ENCODE measurements around the gene SUGCT. TPM values are rescaled to one million over a fixed set of nuclear protein-coding genes. Genes with fewer than 3 reads are reported as not detected.

The SUGCT gene
- total RNA-seq, 3 donors from 2014 or later: 7.6 to 19.1 (median 10.1) TPM

DNA sequence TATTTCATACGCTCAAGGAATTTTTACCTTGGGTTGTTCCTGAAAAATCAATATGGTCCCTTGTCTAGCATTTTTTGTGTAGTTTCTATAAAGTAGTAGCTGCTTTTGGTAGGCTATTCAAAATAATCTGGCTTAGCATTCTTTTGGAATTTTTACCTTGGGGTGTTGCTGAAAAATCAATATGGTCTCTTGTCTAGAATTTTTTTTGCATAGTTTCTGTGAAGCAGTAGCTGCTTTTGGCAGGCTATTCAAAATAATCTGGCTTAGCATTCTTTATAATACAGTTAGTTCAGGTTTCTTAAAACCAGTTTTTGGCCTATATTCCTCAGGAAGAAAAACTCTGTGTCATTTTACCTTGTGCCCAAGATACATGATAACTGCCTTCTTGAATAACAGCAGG lies 301.9 kb downstream of the SUGCT start:
- Histone ChIP-seq H3K4me1 (ENCODE audit: low read depth) (no peaks in the 10 kb centered on the region), H3K36me3 (ENCODE audit: low read depth) (no peaks in the 10 kb centered on the region), H3K9me3 (peaks cover 20% of the 10 kb centered on the region), H3K4me3 (no peak overlapping the region)
- intact Hi-C loops (cut with DNase I, micrococcal nuclease): no loop called here
- DNase-seq: no peak
- ATAC-seq: no peak
- TF ChIP-seq, protein P1, sequence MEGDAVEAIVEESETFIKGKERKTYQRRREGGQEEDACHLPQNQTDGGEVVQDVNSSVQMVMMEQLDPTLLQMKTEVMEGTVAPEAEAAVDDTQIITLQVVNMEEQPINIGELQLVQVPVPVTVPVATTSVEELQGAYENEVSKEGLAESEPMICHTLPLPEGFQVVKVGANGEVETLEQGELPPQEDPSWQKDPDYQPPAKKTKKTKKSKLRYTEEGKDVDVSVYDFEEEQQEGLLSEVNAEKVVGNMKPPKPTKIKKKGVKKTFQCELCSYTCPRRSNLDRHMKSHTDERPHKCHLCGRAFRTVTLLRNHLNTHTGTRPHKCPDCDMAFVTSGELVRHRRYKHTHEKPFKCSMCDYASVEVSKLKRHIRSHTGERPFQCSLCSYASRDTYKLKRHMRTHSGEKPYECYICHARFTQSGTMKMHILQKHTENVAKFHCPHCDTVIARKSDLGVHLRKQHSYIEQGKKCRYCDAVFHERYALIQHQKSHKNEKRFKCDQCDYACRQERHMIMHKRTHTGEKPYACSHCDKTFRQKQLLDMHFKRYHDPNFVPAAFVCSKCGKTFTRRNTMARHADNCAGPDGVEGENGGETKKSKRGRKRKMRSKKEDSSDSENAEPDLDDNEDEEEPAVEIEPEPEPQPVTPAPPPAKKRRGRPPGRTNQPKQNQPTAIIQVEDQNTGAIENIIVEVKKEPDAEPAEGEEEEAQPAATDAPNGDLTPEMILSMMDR (IDR thresholded peaks at IDR 0.05): no peak

- ATAC-seq (no peak), DNase-seq (no peak)
- TF ChIP-seq, protein P1 (IDR thresholded peaks at IDR 0.05): no peak
- intact Hi-C loops (cut with DNase I, micrococcal nuclease): no loop called here
- H3K9me3 ChIP-seq: peaks cover 20% of the 10 kb centered on the region
- H3K4me1 ChIP-seq (ENCODE audit: low read depth): no peaks in the 10 kb centered on the region
- H3K4me3 ChIP-seq: no peak overlapping the region
- H3K36me3 ChIP-seq (ENCODE audit: low read depth): no peaks in the 10 kb centered on the region
These were observed 302.7 kb downstream of the SUGCT start for GRCh38 chr7:40437498-40437897.

DNA sequence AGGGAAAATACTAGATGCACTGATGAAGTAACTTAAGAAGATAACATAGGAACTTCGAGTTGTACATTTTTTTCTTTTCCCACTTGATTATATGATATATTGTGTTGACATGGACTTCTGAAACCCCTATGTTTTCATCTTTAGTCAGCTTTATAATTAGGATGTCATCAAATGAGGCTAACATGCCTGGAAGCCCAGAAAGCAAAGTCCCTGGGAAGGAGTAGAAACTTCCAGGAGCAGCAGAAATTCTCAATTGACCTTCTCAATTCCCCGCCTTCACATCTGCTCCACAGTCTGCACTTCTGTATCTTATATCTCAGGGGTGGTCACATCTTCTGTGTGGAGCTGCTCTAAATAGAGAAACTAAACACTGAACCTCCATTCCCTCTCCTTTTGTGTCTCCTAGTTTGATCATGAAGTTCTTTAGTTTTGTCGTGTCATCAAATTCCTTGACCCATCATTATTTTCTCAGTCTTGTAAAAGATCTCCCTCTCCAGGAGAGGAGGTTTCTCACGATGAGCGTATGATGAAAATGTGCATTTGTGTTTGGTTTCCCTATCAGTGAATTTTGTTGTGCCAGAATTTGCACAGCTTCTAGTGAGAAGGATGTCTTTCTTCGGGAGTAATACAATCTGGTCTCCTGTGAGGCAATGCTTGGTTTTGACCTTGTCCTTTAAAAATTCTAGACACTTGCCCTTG lies 303.3 kb downstream of the SUGCT start:
- H3K4me3 ChIP-seq: no peak overlapping the region
- DNase-seq (no peak), ATAC-seq (no peak)
- H3K36me3 ChIP-seq (ENCODE audit: low read depth): no peaks in the 10 kb centered on the region
- intact Hi-C loops (cut with DNase I, micrococcal nuclease): no loop called here
- peaks cover 20% of the 10 kb centered on the region for H3K9me3 ChIP-seq
- H3K4me1 ChIP-seq (ENCODE audit: low read depth): no peaks in the 10 kb centered on the region
- TF ChIP-seq, protein P1 (IDR thresholded peaks at IDR 0.05): no peak

DNA sequence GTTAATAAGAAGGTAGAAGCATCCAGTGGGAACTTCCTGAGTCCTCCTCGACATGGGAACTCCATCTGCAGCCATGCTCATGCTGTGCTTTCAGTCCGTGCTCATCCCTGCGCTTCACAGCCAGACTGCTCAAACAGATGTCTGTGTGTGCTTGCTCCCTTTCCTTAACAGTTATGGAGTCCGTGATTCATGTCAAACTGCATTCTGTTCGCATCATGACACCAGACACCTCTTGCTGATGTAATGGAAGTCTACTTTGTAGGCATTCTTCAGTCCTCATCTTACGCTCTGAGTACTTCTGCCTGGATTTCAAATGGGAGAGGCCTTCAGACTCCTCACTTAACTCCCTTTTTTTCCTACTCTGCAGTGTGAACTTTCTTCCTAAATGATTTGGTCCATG lies 304.9 kb downstream of the SUGCT start:
- Histone ChIP-seq H3K36me3 (ENCODE audit: low read depth) (no peaks in the 10 kb centered on the region), H3K4me1 (ENCODE audit: low read depth) (no peaks in the 10 kb centered on the region), H3K9me3 (peaks cover 20% of the 10 kb centered on the region), H3K4me3 (no peak overlapping the region)
- TF ChIP-seq, protein P1 (IDR thresholded peaks at IDR 0.05): no peak
- no peak for ATAC-seq
- intact Hi-C loops (cut with DNase I, micrococcal nuclease): no loop called here
- no peak for DNase-seq

DNA sequence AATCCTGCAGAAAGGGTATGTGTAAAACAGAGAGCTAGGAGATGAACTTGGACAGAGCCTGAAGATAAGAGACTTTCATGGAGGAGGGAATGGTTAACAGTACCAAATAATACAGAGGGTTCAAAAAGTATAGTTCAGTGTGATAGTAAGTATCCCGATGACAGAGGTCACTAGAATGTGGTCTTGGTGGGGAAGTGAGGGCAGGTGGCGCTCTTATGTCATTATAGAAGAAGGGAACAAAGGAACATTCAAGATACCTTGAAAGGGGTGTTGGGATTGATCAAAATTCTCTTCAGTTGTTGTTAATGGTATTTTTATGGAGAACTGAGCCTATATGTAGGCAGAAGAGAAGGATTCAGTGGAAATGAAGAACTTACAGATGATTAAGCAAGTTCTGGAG lies 312.5 kb downstream of the SUGCT start:
- no peak for DNase-seq
- TF ChIP-seq, protein P1 (IDR thresholded peaks at IDR 0.05): no peak
- Histone ChIP-seq H3K9me3 (peaks cover under 1% of the 10 kb centered on the region), H3K4me1 (ENCODE audit: low read depth) (no peaks in the 10 kb centered on the region), H3K4me3 (no peak overlapping the region), H3K36me3 (ENCODE audit: low read depth) (no peaks in the 10 kb centered on the region)
- intact Hi-C loops (cut with DNase I, micrococcal nuclease): no loop called here
- no peak for ATAC-seq

- TF ChIP-seq, protein P1 (IDR thresholded peaks at IDR 0.05): no peak
- intact Hi-C loops (cut with DNase I, micrococcal nuclease): no loop called here
- no peak for DNase-seq
- H3K4me3 ChIP-seq: no peak overlapping the region
- H3K4me1 ChIP-seq (ENCODE audit: low read depth): no peaks in the 10 kb centered on the region
- no peaks in the 10 kb centered on the region for H3K9me3 ChIP-seq
- no peak for ATAC-seq
- H3K36me3 ChIP-seq (ENCODE audit: low read depth): no peaks in the 10 kb centered on the region
These were observed 320.7 kb downstream of the SUGCT start for GRCh38 chr7:40455485-40455884.
